Measurements from ENCODE around the gene CLEC4F. TPM values are rescaled to one million over a fixed set of nuclear protein-coding genes. Genes with fewer than 3 reads are reported as not detected.
A peak's percentile ranks its signal among the peaks of the same experiment; 100 is the strongest.

The CLEC4F gene
- total and polyA plus RNA-seq, 2 of the 4 experiments (the other 2 are of a cell fraction): not detected

GRCh38 chr2:70868970-70869369 is 48.6 kb upstream of the CLEC4F start:
- Histone ChIP-seq H2BK5ac (ENCODE audit: low read depth, low read length, poor library complexity, severe bottlenecking) (no peak overlapping the region), H2BK15ac (ENCODE audit: low read depth, low read length) (no peak overlapping the region), H3K79me1 (ENCODE audit: low read depth in 1 of 2, low read length in 2 of 2) (no peaks in the 10 kb centered on the region), H2BK20ac (ENCODE audit: low read depth, low read length) (no peak overlapping the region), H3K27me3 (ENCODE audit: control insufficient read depth, insufficient read depth, low read length) (peaks cover 24% of the 10 kb centered on the region), H4K20me1 (ENCODE audit: insufficient read depth, low read length) (no peaks in the 10 kb centered on the region), H4K8ac (ENCODE audit: low read depth in 2 of 2, low read length in 2 of 2) (no peak overlapping the region), H3K9ac (ENCODE audit: low read depth, low read length) (no peak overlapping the region), H2AK5ac (ENCODE audit: low read depth, low read length) (no peak overlapping the region), H3K36me3 (ENCODE audit: control insufficient read depth, insufficient read depth, low read length) (no peaks in the 10 kb centered on the region), H3K18ac (ENCODE audit: low read depth, low read length) (no peak overlapping the region), H3K9me3 (ENCODE audit: control insufficient read depth, insufficient read depth, low read length) (no peaks in the 10 kb centered on the region), H3K9me1 (ENCODE audit: insufficient read depth, low read length) (no peaks in the 10 kb centered on the region), H2BK120ac (ENCODE audit: low read depth, low read length) (no peak overlapping the region), H3K4me3 (ENCODE audit: insufficient read depth, low read depth, low read length) (no peak overlapping the region), H3K4me2 (ENCODE audit: low read depth, low read length) (no peak overlapping the region), H2AK9ac (replicated peaks; ENCODE audit: low read depth, low read length, poor library complexity) (no peak overlapping the region), H3K56ac (ENCODE audit: extremely low read depth, insufficient read depth, low read length) (no peak overlapping the region), H3K4me1 (ENCODE audit: control insufficient read depth, insufficient read depth, low read length) (no peaks in the 10 kb centered on the region), H3K27ac (ENCODE audit: insufficient read depth, low read length) (no peak overlapping the region), H3K4ac (ENCODE audit: low read depth, low read length) (no peak overlapping the region), H2AFZ (replicated peaks; ENCODE audit: low read length, poor library complexity) (no peak overlapping the region), H4K91ac (ENCODE audit: insufficient read depth, low read depth, low read length) (no peak overlapping the region), H3K14ac (replicated peaks; ENCODE audit: low read depth, low read length) (no peak overlapping the region), H4K5ac (ENCODE audit: low read depth, low read length) (no peak overlapping the region), H3K23ac (ENCODE audit: low read depth, low read length) (no peak overlapping the region)
- TF ChIP-seq NFE2L2 (IDR thresholded peaks at IDR 0.05; ENCODE audit: low read depth, low read length) (peak; percentile 75), POLR2A (IDR thresholded peaks at IDR 0.05; ENCODE audit: low read depth, low read length) (no peak), MAFK (IDR thresholded peaks at IDR 0.05; ENCODE audit: low read depth, low read length) (peak; percentile 90)
- in situ Hi-C loops (cut with MboI; ENCODE audit: low sequenced_read_pairs) (loop anchor here (5.0 kb wide), 1 partner anchor 78 kb away; no protein-coding TSS in a partner anchor), dilution Hi-C loops (cut with HindIII; ENCODE audit: low sequenced_read_pairs, unreplicated experiment) (no loop called here), intact Hi-C loops (cut with micrococcal nuclease) (no loop called here)
- ChIA-PET POLR2A (ENCODE audit: unreplicated experiment) (interaction anchor here (0.6 kb wide), 1 partner anchor 77 kb away, joined by 9 read pairs; no protein-coding TSS in a partner anchor), CTCF (interaction anchor here (1.7 to 2.7 kb wide), 2 partner anchors 51 to 79 kb away, joined by 6 to 22 read pairs; no protein-coding TSS in a partner anchor)
- DNase-seq (no peak), ATAC-seq (ENCODE audit: low read depth) (no peak)
- BruUV-seq (replicated peaks): no TSS peak
- WGBS, 2 experiments (ENCODE audit: extremely low coverage in 2 of 2, insufficient read length in 1 of 2): no CpG with 5 or more reads among the region's 1 CpG
